Neural progenitor cell (in vitro differentiated cells): ENCODE measurements around the gene ISCA1. TPM values are rescaled to one million over a fixed set of nuclear protein-coding genes. Genes with fewer than 3 reads are reported as not detected.
A peak's percentile ranks its signal among the peaks of the same experiment; 100 is the strongest.

Experiments
- DNase-seq: peaks from one replicate; pipeline ENCODE4 v3.0.0-alpha.2; 2016; ENCODE audit warnings: low spot score
- H2AFZ ChIP-seq: fragments of 200-600 bp; sonication (generic); replicated peaks from 2 replicates; pipeline ENCODE4 v1.6.1; 2016; ENCODE audit warnings: antibody characterized with exemption
- H3F3A ChIP-seq: fragments of 200-600 bp; sonication (generic); 2 replicates; pipeline ENCODE4 v1.6.1; 2016; ENCODE audit warnings: antibody characterized with exemption, low read depth
- H3K27ac ChIP-seq: fragments of 200-600 bp; sonication (generic); 2 replicates; pipeline ENCODE4 v1.5.1; 2016; ENCODE audit warnings: mild to moderate bottlenecking
- H3K27me3 ChIP-seq: fragments of 200-600 bp; sonication (generic); 2 replicates; pipeline ENCODE4 v1.6.1; 2016; ENCODE audit warnings: mild to moderate bottlenecking, moderate library complexity
- H3K36me3 ChIP-seq: fragments of 200-600 bp; sonication (generic); 2 replicates; pipeline ENCODE4 v1.5.1; 2016
- H3K4me1 ChIP-seq: fragments of 200-600 bp; sonication (generic); 2 replicates; pipeline ENCODE4 v1.6.1; 2016; ENCODE audit warnings: mixed run types
- H3K4me2 ChIP-seq: fragments of 200-600 bp; sonication (generic); 2 replicates; pipeline ENCODE4 v1.6.1; 2016
- H3K4me3 ChIP-seq: fragments of 200-600 bp; sonication (generic); 2 replicates; pipeline ENCODE4 v1.5.1; 2016
- H3K79me2 ChIP-seq: fragments of 200-600 bp; sonication (generic); 2 replicates; pipeline ENCODE4 v1.6.1; 2016; ENCODE audit warnings: low read depth
- H3K9ac ChIP-seq: fragments of 200-600 bp; sonication (generic); 2 replicates; pipeline ENCODE4 v1.6.1; 2016
- H3K9me3 ChIP-seq: fragments of 200-600 bp; sonication (generic); 2 replicates; pipeline ENCODE4 v1.5.1; 2016; ENCODE audit warnings: low read depth
- H4K20me1 ChIP-seq: fragments of 200-600 bp; sonication (generic); 2 replicates; pipeline ENCODE4 v1.6.1; 2016; ENCODE audit warnings: low read depth
- H3K27ac Mint-ChIP-seq: 3 replicates; pipeline ENCODE4 v1.8.0; 2021; ENCODE audit warnings: mixed read lengths
- H3K27me3 Mint-ChIP-seq: 2 replicates; pipeline ENCODE4 v1.8.0; 2022; ENCODE audit warnings: low read depth, mild to moderate bottlenecking, inconsistent platforms, moderate library complexity, mixed read lengths; ENCODE audit not compliant: insufficient read depth
- H3K36me3 Mint-ChIP-seq: 3 replicates; pipeline ENCODE4 v1.8.0; 2021; ENCODE audit warnings: mixed read lengths
- H3K4me1 Mint-ChIP-seq: 3 replicates; pipeline ENCODE4 v1.8.0; 2021; ENCODE audit warnings: mixed read lengths
- H3K4me3 Mint-ChIP-seq: 3 replicates; pipeline ENCODE4 v1.8.0; 2021; ENCODE audit warnings: mild to moderate bottlenecking, moderate library complexity, mixed read lengths
- H3K9me3 Mint-ChIP-seq: 3 replicates; pipeline ENCODE4 v1.8.0; 2020; ENCODE audit warnings: mixed read lengths
- EZH2 ChIP-seq: fragments of 200-600 bp; sonication (generic); IDR thresholded peaks from 2 replicates; pipeline ENCODE4 v1.6.1; 2017; ENCODE audit warnings: antibody characterized with exemption, mild to moderate bottlenecking, moderate library complexity
- EZH2phosphoT487 ChIP-seq: fragments of 200-600 bp; sonication (generic); IDR thresholded peaks from 2 replicates; pipeline ENCODE4 v1.6.1; 2017; ENCODE audit warnings: antibody characterized with exemption
- total RNA-seq: library from RNA; depleted of rRNA; stranded (reverse); fragments of >200 nt; gene quantifications from 2 replicates; pipeline ENCODE4 v1.2.3, GENCODE V29; 2015; ENCODE audit warnings: low replicate concordance
- TF ChIP-seq, protein P1 (sequence below): fragments of 200-600 bp; sonication (generic); IDR thresholded peaks from 2 replicates; pipeline ENCODE4 v1.5.1; 2017; ENCODE audit warnings: antibody characterized with exemption, mild to moderate bottlenecking

ISCA1 gene
- total RNA-seq, 1 donor from 2014 or later = 42.9 TPM

DNA sequence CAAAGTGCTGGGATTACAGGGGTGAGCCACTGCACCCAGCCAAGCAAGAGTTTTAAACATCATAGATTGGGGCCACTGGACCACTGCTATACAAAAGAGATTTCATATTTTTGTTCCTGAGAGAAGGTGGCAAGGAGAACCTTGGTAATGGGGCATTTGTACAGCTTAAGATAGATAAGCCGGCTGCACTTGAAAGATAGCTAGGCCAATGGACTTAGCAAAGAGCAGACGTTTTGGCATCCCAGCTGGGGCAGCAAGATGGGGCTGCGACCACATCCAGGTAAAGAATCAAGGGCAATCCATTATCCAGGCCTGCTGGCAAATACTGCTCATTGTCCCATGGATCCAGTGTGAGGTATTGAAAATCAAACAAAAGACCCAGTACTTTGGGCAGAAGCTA is 3.9 kb upstream of the ISCA1 start:
- Mint-ChIP-seq H3K27ac (peak overlapping the region; percentile 90), H3K27me3 (peaks cover 5% of the 10 kb centered on the region), H3K4me3 (peak overlapping the region; percentile 52), H3K4me1 (peaks cover 46% of the 10 kb centered on the region), H3K9me3 (no peaks in the 10 kb centered on the region), H3K36me3 (no peaks in the 10 kb centered on the region)
- H3K27me3 ChIP-seq = peaks cover 10% of the 10 kb centered on the region
- no peak overlapping the region for H3K4me3 ChIP-seq
- H3K9me3 ChIP-seq = no peaks in the 10 kb centered on the region
- TF ChIP-seq EZH2 (no peak), EZH2phosphoT487 (no peak)
- TF ChIP-seq, protein P1, sequence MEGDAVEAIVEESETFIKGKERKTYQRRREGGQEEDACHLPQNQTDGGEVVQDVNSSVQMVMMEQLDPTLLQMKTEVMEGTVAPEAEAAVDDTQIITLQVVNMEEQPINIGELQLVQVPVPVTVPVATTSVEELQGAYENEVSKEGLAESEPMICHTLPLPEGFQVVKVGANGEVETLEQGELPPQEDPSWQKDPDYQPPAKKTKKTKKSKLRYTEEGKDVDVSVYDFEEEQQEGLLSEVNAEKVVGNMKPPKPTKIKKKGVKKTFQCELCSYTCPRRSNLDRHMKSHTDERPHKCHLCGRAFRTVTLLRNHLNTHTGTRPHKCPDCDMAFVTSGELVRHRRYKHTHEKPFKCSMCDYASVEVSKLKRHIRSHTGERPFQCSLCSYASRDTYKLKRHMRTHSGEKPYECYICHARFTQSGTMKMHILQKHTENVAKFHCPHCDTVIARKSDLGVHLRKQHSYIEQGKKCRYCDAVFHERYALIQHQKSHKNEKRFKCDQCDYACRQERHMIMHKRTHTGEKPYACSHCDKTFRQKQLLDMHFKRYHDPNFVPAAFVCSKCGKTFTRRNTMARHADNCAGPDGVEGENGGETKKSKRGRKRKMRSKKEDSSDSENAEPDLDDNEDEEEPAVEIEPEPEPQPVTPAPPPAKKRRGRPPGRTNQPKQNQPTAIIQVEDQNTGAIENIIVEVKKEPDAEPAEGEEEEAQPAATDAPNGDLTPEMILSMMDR = no peak
- peaks cover 27% of the 10 kb centered on the region for H3K4me1 ChIP-seq
- H4K20me1 ChIP-seq = peaks cover 7% of the 10 kb centered on the region
- H3K4me2 ChIP-seq = peak overlapping the region; percentile 66
- no peak for DNase-seq
- H2AFZ ChIP-seq = no peak overlapping the region
- no peak overlapping the region for H3K9ac ChIP-seq
- no peaks in the 10 kb centered on the region for H3K36me3 ChIP-seq
- peaks cover 3% of the 10 kb centered on the region for H3K79me2 ChIP-seq
- no peak overlapping the region for H3K27ac ChIP-seq
- H3F3A ChIP-seq = peaks cover 28% of the 10 kb centered on the region

DNA sequence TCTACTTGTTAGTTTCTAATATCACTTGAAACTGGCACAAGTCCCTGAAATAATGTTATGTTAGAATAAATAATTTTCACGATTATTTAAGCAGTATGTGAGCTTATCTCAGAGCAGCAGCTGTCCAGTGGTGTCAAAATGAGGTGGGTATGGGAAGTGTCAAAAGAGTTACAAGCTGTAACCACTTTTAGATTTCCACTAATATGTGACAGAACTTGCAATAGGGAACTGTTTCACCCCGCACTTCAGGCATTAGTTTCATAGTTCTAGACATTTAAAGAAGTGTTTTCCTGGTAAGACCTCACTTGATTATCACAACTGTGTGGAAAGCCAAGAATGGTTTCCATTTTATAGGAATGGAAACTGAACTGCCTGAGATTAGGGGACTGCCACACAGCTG is 2.9 kb upstream of the ISCA1 start:
- H3F3A ChIP-seq = peaks cover 28% of the 10 kb centered on the region
- no peak overlapping the region for H3K4me2 ChIP-seq
- peaks cover 34% of the 10 kb centered on the region for H3K4me1 ChIP-seq
- Mint-ChIP-seq H3K4me3 (no peak overlapping the region), H3K27me3 (peaks cover 5% of the 10 kb centered on the region), H3K27ac (no peak overlapping the region), H3K9me3 (no peaks in the 10 kb centered on the region), H3K36me3 (no peaks in the 10 kb centered on the region), H3K4me1 (peaks cover 53% of the 10 kb centered on the region)
- H3K9me3 ChIP-seq = no peaks in the 10 kb centered on the region
- TF ChIP-seq EZH2phosphoT487 = no peak
- TF ChIP-seq, protein P1 = no peak
- TF ChIP-seq EZH2 = no peak
- no peak overlapping the region for H3K9ac ChIP-seq
- no peak for DNase-seq
- H3K36me3 ChIP-seq = no peaks in the 10 kb centered on the region
- H3K4me3 ChIP-seq = no peak overlapping the region
- peaks cover 7% of the 10 kb centered on the region for H4K20me1 ChIP-seq
- no peak overlapping the region for H3K27ac ChIP-seq
- no peak overlapping the region for H2AFZ ChIP-seq
- H3K27me3 ChIP-seq = peaks cover 10% of the 10 kb centered on the region
- peaks cover 13% of the 10 kb centered on the region for H3K79me2 ChIP-seq

DNA sequence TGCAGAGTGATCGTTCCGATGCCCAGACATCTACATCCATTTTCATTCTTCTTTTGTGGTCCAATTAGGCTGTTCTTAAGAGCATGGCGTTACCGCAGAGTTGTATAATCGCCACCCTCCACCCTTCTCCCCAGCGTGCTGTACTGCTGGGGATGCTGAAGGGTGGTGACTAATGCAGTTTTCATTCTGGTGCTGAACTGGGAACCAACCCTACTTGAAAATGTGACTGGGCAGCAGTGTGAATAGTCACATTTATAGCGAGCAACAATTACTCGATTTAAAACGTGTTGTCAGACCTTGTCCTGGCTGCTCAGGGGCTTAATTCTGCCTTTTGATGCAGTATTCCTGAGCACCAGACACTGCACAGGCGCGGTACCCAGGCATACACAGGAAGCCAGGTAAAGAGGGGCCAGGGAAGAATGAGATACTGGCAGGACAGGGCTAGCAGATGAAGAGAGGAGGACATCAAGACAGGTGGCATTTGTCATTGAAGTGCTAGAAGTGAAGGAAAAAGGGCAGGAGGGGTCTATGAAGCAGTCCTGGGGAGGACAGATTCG is 719 bp upstream of the ISCA1 start:
- Histone ChIP-seq H3K27me3 (peaks cover 10% of the 10 kb centered on the region), H3K4me3 (peak overlapping the region; percentile 70), H3K4me1 (peaks cover 26% of the 10 kb centered on the region), H3K79me2 (peaks cover 35% of the 10 kb centered on the region), H4K20me1 (peaks cover 11% of the 10 kb centered on the region), H3F3A (peaks cover 26% of the 10 kb centered on the region), H2AFZ (peak overlapping the region; percentile 79), H3K27ac (no peak overlapping the region), H3K9me3 (no peaks in the 10 kb centered on the region), H3K36me3 (no peaks in the 10 kb centered on the region), H3K4me2 (peak overlapping the region; percentile 93), H3K9ac (no peak overlapping the region)
- Mint-ChIP-seq H3K4me1 (peaks cover 54% of the 10 kb centered on the region), H3K27me3 (peaks cover 5% of the 10 kb centered on the region), H3K27ac (peak overlapping the region; percentile 83), H3K9me3 (no peaks in the 10 kb centered on the region), H3K4me3 (peak overlapping the region; percentile 93), H3K36me3 (peaks cover 6% of the 10 kb centered on the region)
- DNase-seq = no peak
- TF ChIP-seq EZH2phosphoT487 (no peak), EZH2 (no peak)
- TF ChIP-seq, protein P1 = no peak
